Ovary (tissue), 3 donors: Measurements from ENCODE around the gene CAPG.

ENCODE experiments used
- CTCF ChIP-seq, 3 donors: fragments of 450-650 bp in 2 of 3; fragments of 200-600 bp in 1 of 3; IDR thresholded peaks; one replicate each; pipeline versions ENCODE4 v1.5.1 to v1.8.0; 2016 to 2022; ENCODE audit warnings: antibody characterized with exemption in 3 of 3, mild to moderate bottlenecking in 1 of 3
- EP300 ChIP-seq: sonication (generic); formaldehyde crosslinking; IDR thresholded peaks from one replicate; pipeline ENCODE4 v1.6.1; 2017; ENCODE audit warnings: antibody characterized with exemption
- POLR2A ChIP-seq: fragments of 450-650 bp; IDR thresholded peaks from one replicate; pipeline ENCODE4 v1.6.1; 2017; ENCODE audit warnings: antibody characterized with exemption, mild to moderate bottlenecking, moderate library complexity
- donor health status: DM: no; HTN: no; CAD: no.

GRCh38 chr2:85396531-85397470, 13.4 kb downstream of the CAPG start:
- no peak for TF ChIP-seq CTCF (IDR thresholded peaks at IDR 0.05)
- no peak for TF ChIP-seq POLR2A
- no peak for TF ChIP-seq EP300
